C4-2B (cell line): ENCODE measurements around the gene CFAP20.

Experiments used
- ZFX ChIP-seq: fragments of 450-650 bp; IDR thresholded peaks from 2 replicates; pipeline ENCODE4 v1.6.1; 2017
- TF ChIP-seq, protein P1 (sequence below): fragments of 450-650 bp; conservative IDR thresholded peaks from 2 replicates; pipeline ENCODE4 v1.5.1; 2017; ENCODE audit warnings: mild to moderate bottlenecking

DNA sequence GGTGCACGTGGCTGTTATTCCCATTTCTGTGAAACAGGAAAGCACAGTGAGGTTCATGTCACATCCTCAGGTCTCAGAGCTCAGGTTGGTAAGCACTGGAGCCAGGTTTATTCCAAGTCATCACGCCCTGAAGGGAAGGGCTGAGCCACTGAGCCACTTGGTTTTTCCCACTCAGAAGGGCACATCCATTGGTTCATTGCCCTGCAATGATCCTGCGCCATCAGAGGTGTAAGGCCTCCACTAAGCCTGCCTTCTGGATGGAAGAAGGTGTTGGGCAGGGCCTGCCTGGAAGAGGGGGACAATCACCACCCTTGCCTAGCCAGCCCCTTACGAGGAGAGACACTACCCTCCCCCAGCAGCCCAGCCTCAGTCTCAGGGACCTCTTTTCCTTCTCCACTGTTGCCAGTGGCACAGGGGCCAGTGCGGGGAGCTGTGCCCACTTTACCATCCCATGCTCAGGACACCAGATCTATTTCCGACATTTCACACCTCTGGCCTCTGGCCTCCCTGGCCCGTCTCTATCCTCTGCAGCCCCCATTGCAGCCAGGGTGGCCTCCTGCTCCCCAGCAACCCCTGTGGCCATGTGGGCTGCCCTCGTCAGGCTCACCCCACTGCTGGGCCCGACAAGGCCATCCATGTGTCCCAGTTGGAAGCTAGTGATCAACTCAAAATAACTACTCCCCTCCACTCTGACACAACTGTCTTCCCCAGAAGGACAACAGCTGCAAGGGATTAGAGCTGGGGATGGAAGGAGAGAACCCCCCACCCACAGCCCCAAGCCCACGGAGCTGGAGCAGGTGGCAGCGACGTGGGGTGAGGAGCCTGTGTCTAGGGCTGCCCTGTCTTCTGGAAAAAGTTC, 29.9 kb downstream of the CFAP20 start:
- TF ChIP-seq, protein P1, sequence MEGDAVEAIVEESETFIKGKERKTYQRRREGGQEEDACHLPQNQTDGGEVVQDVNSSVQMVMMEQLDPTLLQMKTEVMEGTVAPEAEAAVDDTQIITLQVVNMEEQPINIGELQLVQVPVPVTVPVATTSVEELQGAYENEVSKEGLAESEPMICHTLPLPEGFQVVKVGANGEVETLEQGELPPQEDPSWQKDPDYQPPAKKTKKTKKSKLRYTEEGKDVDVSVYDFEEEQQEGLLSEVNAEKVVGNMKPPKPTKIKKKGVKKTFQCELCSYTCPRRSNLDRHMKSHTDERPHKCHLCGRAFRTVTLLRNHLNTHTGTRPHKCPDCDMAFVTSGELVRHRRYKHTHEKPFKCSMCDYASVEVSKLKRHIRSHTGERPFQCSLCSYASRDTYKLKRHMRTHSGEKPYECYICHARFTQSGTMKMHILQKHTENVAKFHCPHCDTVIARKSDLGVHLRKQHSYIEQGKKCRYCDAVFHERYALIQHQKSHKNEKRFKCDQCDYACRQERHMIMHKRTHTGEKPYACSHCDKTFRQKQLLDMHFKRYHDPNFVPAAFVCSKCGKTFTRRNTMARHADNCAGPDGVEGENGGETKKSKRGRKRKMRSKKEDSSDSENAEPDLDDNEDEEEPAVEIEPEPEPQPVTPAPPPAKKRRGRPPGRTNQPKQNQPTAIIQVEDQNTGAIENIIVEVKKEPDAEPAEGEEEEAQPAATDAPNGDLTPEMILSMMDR: no peak
- TF ChIP-seq ZFX: no peak
